K562 (cell line): ENCODE data around the gene SOX18. TPM values are rescaled to one million over a fixed set of nuclear protein-coding genes. Genes with fewer than 3 reads are reported as not detected.

Experiments used
- ATAC-seq: fragments of 200-7000 bp; cut with Tn5 transposase; 3 replicates; pipeline ENCODE4 v1.9.1; 2020; ENCODE audit warnings: moderate library complexity
- BruUV-seq: library from RNA; stranded (reverse); fragments of 400-500 nt; replicated peaks from 2 replicates; lab custom pipeline; 2021; lab: Mats Ljungman, UMichigan
- CTCF ChIA-PET: fragments of 300-600 bp; formaldehyde crosslinking; extraction: SDS; loops from one replicate; lab custom pipeline; 2021; ENCODE audit warnings: low intra/inter-chr PET ratio; lab: Yijun Ruan, JAX
- POLR2A ChIA-PET: fragments of 300-600, 350-650 bp; sonication (Branson Sonifier 250); formaldehyde crosslinking; extraction: SDS; loops from one replicate; lab custom pipeline; 2021; ENCODE audit warnings: antibody characterized with exemption, inconsistent platforms; lab: Yijun Ruan, JAX
- DNase-seq, 4 experiments: peaks; one replicate each; pipeline versions ENCODE4 v3.0.0 to v3.0.0-alpha.2; 2011 to 2018; ENCODE audit warnings: low spot score in 3 of 4, mixed read lengths in 3 of 4; ENCODE audit errors: extremely low read depth in 1 of 4
- FAIRE-seq: peaks from 2 replicates; lab custom pipeline; 2011; peaks lifted over from hg19 to GRCh38; lab: Jason Lieb, UNC
- H2AFZ ChIP-seq: 2 replicates; pipeline ENCODE4 v1.6.0; 2011; ENCODE audit warnings: low read depth, low read length, control low read depth, inconsistent platforms
- H3K27ac ChIP-seq: fragments of 200-600 bp; 3 replicates; pipeline ENCODE4 v1.8.0; 2011; ENCODE audit warnings: low read depth, mild to moderate bottlenecking, control low read depth, inconsistent platforms, low read length, moderate library complexity, mixed read lengths; ENCODE audit errors: extremely low read depth
- H3K27me3 ChIP-seq, 2 experiments: fragments of 300-600 bp in 1 of 2; 2 replicates in 1 of 2; 3 replicates in 1 of 2; pipeline versions ENCODE4 v1.6.0 to v1.8.0; 2011; ENCODE audit warnings: inconsistent platforms in 2 of 2, low read length in 2 of 2, mild to moderate bottlenecking in 1 of 2, mixed read lengths in 1 of 2, moderate library complexity in 1 of 2; ENCODE audit not compliant: control insufficient read depth in 2 of 2, insufficient read depth in 2 of 2
- H3K36me3 ChIP-seq: fragments of 300-600 bp; 3 replicates; pipeline ENCODE4 v1.8.0; 2011; ENCODE audit warnings: mild to moderate bottlenecking, low read length, inconsistent platforms; ENCODE audit not compliant: control insufficient read depth, insufficient read depth
- H3K4me1 ChIP-seq, 2 experiments: fragments of 200-600 bp in 1 of 2; replicated peaks in 1 of 2; 2 replicates in 1 of 2; 3 replicates in 1 of 2; pipeline versions ENCODE4 v1.5.1 to v1.8.0; 2011; ENCODE audit warnings: inconsistent platforms in 2 of 2, low read length in 2 of 2, mild to moderate bottlenecking in 1 of 2, mixed read lengths in 1 of 2, moderate library complexity in 1 of 2; ENCODE audit not compliant: control insufficient read depth in 2 of 2, insufficient read depth in 2 of 2
- H3K4me2 ChIP-seq: 2 replicates; pipeline ENCODE4 v1.6.1; 2011; ENCODE audit warnings: low read length, control low read depth, inconsistent platforms, mixed read lengths; ENCODE audit not compliant: insufficient read depth
- H3K4me3 ChIP-seq: fragments of 200-600 bp; sonication (generic), shearing (Covaris generic); 2 replicates; pipeline ENCODE4 v1.5.1; 2016; ENCODE audit warnings: control low read depth, inconsistent platforms
- H3K79me2 ChIP-seq: fragments of 200-600 bp; 3 replicates; pipeline ENCODE4 v1.8.0; 2011; ENCODE audit warnings: low read length, inconsistent platforms; ENCODE audit not compliant: control insufficient read depth, insufficient read depth
- H3K9ac ChIP-seq, 2 experiments: 2 replicates each; pipeline versions ENCODE4 v1.6.0 to v1.6.1; 2011; ENCODE audit warnings: low read depth in 2 of 2, low read length in 2 of 2, control low read depth in 1 of 2, inconsistent platforms in 1 of 2, mild to moderate bottlenecking in 1 of 2, mixed read lengths in 1 of 2; ENCODE audit not compliant: insufficient read depth in 1 of 2
- H3K9me1 ChIP-seq: one replicate; pipeline ENCODE4 v1.6.0; 2011; ENCODE audit warnings: inconsistent platforms, mild to moderate bottlenecking, low read length, moderate library complexity; ENCODE audit not compliant: control insufficient read depth, insufficient read depth
- H3K9me3 ChIP-seq: replicated peaks from 2 replicates; pipeline ENCODE4 v1.5.1; 2011; ENCODE audit warnings: low read depth, low read length, inconsistent platforms; ENCODE audit not compliant: control insufficient read depth, insufficient read depth
- H4K20me1 ChIP-seq: replicated peaks from 2 replicates; pipeline ENCODE4 v1.6.1; 2011; ENCODE audit warnings: low read length, inconsistent platforms, mixed read lengths; ENCODE audit not compliant: control insufficient read depth, insufficient read depth
- BHLHE40 ChIP-seq: IDR thresholded peaks from 2 replicates; pipeline ENCODE4 v1.6.1; 2011; ENCODE audit warnings: low read length, improper control_type of control experiment
- ETV5 ChIP-seq: sonication (generic); formaldehyde crosslinking; IDR thresholded peaks from 2 replicates; pipeline ENCODE4 v1.4.0; 2020; ENCODE audit warnings: low read depth, mild to moderate bottlenecking, missing genetic modification reagents
- HOMEZ ChIP-seq: fragments of 250-450 bp; sonication (Bioruptor Pico); IDR thresholded peaks from 2 replicates; pipeline ENCODE4 v1.4.0; 2020; ENCODE audit warnings: mild to moderate bottlenecking, moderate library complexity
- ID3 ChIP-seq, 2 experiments: fragments of 250-450 bp in 1 of 2; fragments of 450-650 bp in 1 of 2; sonication (Bioruptor Pico) in 1 of 2; IDR thresholded peaks; 2 replicates each; pipeline versions ENCODE4 v1.6.1 to v1.8.0; 2016 to 2021; ENCODE audit warnings: mild to moderate bottlenecking in 2 of 2, moderate library complexity in 2 of 2, missing compliant biosample characterization in 1 of 2, missing genetic modification characterization in 1 of 2
- MAX ChIP-seq: sonication (generic); formaldehyde crosslinking; IDR thresholded peaks from 2 replicates; pipeline ENCODE4 v1.9.0; 2022; ENCODE audit warnings: mild to moderate bottlenecking, missing genetic modification reagents
- ZBTB7A ChIP-seq: IDR thresholded peaks from 2 replicates; pipeline ENCODE4 v1.6.1; 2011; ENCODE audit warnings: low read depth, mild to moderate bottlenecking, low read length, moderate library complexity, borderline replicate concordance; ENCODE audit not compliant: control insufficient read depth
- WGBS: fragments of 100-300 bp; shearing (Covaris generic); methylation state at CpG from one replicate; pipeline ENCODE4 v1.1.6; 2016; ENCODE audit warnings: low coverage, mixed read lengths; ENCODE audit not compliant: insufficient coverage; ENCODE audit errors: missing lambda C conversion rate; 5-methylcytosine and 5-hydroxymethylcytosine counted together
- in situ Hi-C: fragments of 300-500 bp; cut with MboI; formaldehyde crosslinking; loops from 4 replicates; pipeline ENCODE4 v1.15.0; 2018; ENCODE audit warnings: inconsistent platforms, mixed read lengths
- intact Hi-C: fragments of 100-400 bp; cut with micrococcal nuclease; formaldehyde crosslinking; loops from 2 replicates; pipeline ENCODE4 v1.14.2; 2022
- polyA plus RNA-seq, 8 experiments: library from polyadenylated mRNA; depleted of rRNA in 4 of 8; stranded (reverse) in 5 of 8; unstranded in 3 of 8; fragments of >200 nt; fragmentation: Nextera tagmentation in 2 of 8; fragmentation: Illumina TruSeq in 1 of 8; extraction: Ambion mirVana in 2 of 8; extraction: Trizol in 1 of 8; gene quantifications; 2 replicates each; pipeline versions ENCODE4 v1.2.1 to v1.2.3, GENCODE V29; 2011 to 2014; ENCODE audit warnings: inconsistent platforms in 1 of 8, missing spikeins in 1 of 8
- total RNA-seq, 7 experiments: library from RNA; depleted of rRNA in 6 of 7; stranded (reverse); fragments of >200 nt in 6 of 7; fragmentation: Illumina TruSeq in 2 of 7; extraction: Trizol in 2 of 7; gene quantifications; 2 replicates each; pipeline versions ENCODE4 v1.2.1 to v1.2.3, GENCODE V29; 2011 to 2021; ENCODE audit warnings: low replicate concordance in 1 of 7

SOX18 gene
- total and polyA plus RNA-seq, 9 of the 15 experiments (the other 6 are each of a cell fraction or from before 2014, with no cell fraction given) = 0.15 to 19.8 (median 0.33) TPM

- DNase-seq = peak in 3 of 4 experiments; percentile 32 to 41 (median 39)
- no peaks in the 10 kb centered on the region for H3K9me3 ChIP-seq
- TF ChIP-seq ETV5 (CRISPR knock-in tag) (no peak), ZBTB7A (peak; percentile 53; the same call in 1 of the 2 replicates)
- TF ChIP-seq, all 486 proteins: peak for 1
- peak; percentile 69 for ATAC-seq
- H3K9me1 ChIP-seq = no peaks in the 10 kb centered on the region
- FAIRE-seq = no peak
- intact Hi-C loops = no loop called here
- no peak overlapping the region for H3K9ac ChIP-seq
- no peak overlapping the region for H2AFZ ChIP-seq
- peaks cover 0 to 26% of the 10 kb centered on the region in 2 experiments; a peak in 2 of 5 replicates for H3K4me1 ChIP-seq
- POLR2A ChIA-PET = no interaction called here
- no peaks in the 10 kb centered on the region for H3K79me2 ChIP-seq
- WGBS = 12% methylated on average over 5 of the region's 9 CpGs
- H4K20me1 ChIP-seq = peaks cover 9% of the 10 kb centered on the region; the same call in 1 of the 2 replicates
- H3K4me2 ChIP-seq = no peak overlapping the region
- in situ Hi-C loops = no loop called here
- no TSS peak for BruUV-seq
- no peak overlapping the region for H3K4me3 ChIP-seq
- CTCF ChIA-PET = no interaction called here
- no peak overlapping the region for H3K27ac ChIP-seq
- no peaks in the 10 kb centered on the region for H3K36me3 ChIP-seq
- peaks cover under 1 to 14% of the 10 kb centered on the region in 2 experiments; a peak in 4 of 5 replicates for H3K27me3 ChIP-seq
Measured at GRCh38 chr20:64093013-64093503, 43.6 kb upstream of the SOX18 start.

- intact Hi-C loops = no loop called here
- FAIRE-seq = no peak
- H3K79me2 ChIP-seq = no peaks in the 10 kb centered on the region
- H3K27me3 ChIP-seq = 0 out of 5 replicates have a peak, but pooled peaks cover 0 to 8% of the 10 kb centered on the region in 2 experiments
- no peak overlapping the region for H2AFZ ChIP-seq
- no peak overlapping the region for H3K4me2 ChIP-seq
- peaks cover 0 to 26% of the 10 kb centered on the region in 2 experiments; a peak in 2 of 5 replicates for H3K4me1 ChIP-seq
- H3K36me3 ChIP-seq = no peaks in the 10 kb centered on the region
- WGBS = 1% methylated on average over 26 of the region's 27 CpGs
- no peak overlapping the region for H3K27ac ChIP-seq
- 0 out of 2 replicates have a peak, but pooled peaks have one; percentile 11 for TF ChIP-seq BHLHE40
- TF ChIP-seq MAX = peak; percentile 61
- TF ChIP-seq HOMEZ (CRISPR knock-in tag) = no peak
- no peak for TF ChIP-seq ID3 (CRISPR knock-in tag; IDR thresholded peaks at IDR 0.05)
- no peak for TF ChIP-seq ID3 (tag; IDR thresholded peaks at IDR 0.05)
- TF ChIP-seq, all 486 proteins: peak for 2
- peak; percentile 15; the same call in 1 of the 3 replicates for ATAC-seq
- Histone ChIP-seq H3K9me3 (peaks cover 2% of the 10 kb centered on the region; the same call in 1 of the 2 replicates), H3K9ac (peak overlapping the region in 1 of 2 experiments; percentile 32; a peak in 1 of 4 replicates), H4K20me1 (peaks cover 9% of the 10 kb centered on the region; the same call in 1 of the 2 replicates), H3K9me1 (no peaks in the 10 kb centered on the region), H3K4me3 (no peak overlapping the region)
- no TSS peak for BruUV-seq
- POLR2A ChIA-PET = no interaction called here
- in situ Hi-C loops = no loop called here
- no peak for DNase-seq
- CTCF ChIA-PET = no interaction called here
Measured at GRCh38 chr20:64092258-64093012, 43.0 kb upstream of the SOX18 start.
